CD14-positive monocyte (primary cell): ENCODE data around the gene KIAA1755. TPM values are rescaled to one million over a fixed set of nuclear protein-coding genes. Genes with fewer than 3 reads are reported as not detected.
"Not testable (repeated sequence)": the region's sequence is repeated elsewhere in the genome, so short reads cannot be mapped to it uniquely, and the experiment has no call there.

Experiments used
- DNase-seq, 3 donors: peaks; one replicate each; pipeline ENCODE4 v3.0.0-alpha.2; 2011 to 2022
- H2AFZ ChIP-seq: 2 replicates; pipeline ENCODE4 v1.6.0; 2012; ENCODE audit warnings: mild to moderate bottlenecking, low read depth, low read length, inconsistent platforms; ENCODE audit not compliant: insufficient read depth, poor library complexity, severe bottlenecking
- H3K27ac ChIP-seq, 2 donors: 1 replicate in 1 of 2; 2 replicates in 1 of 2; pipeline ENCODE4 v1.5.1; 2012 to 2013; ENCODE audit warnings: low read length in 2 of 2, control low read depth in 1 of 2, inconsistent platforms in 1 of 2, low read depth in 1 of 2, mild to moderate bottlenecking in 1 of 2
- H3K27me3 ChIP-seq, 2 donors: one replicate each; pipeline versions ENCODE4 v1.6.0 to v1.6.1; 2011 to 2013; ENCODE audit warnings: low read length in 2 of 2; ENCODE audit not compliant: control insufficient read depth in 2 of 2, insufficient read depth in 2 of 2
- H3K36me3 ChIP-seq, 2 donors: replicated peaks in 1 of 2; 1 replicate in 1 of 2; 2 replicates in 1 of 2; pipeline versions ENCODE4 v1.5.1 to v1.6.1; 2012 to 2013; ENCODE audit warnings: low read length in 2 of 2, control low read depth in 1 of 2, inconsistent platforms in 1 of 2, mild to moderate bottlenecking in 1 of 2; ENCODE audit not compliant: insufficient read depth in 2 of 2, control insufficient read depth in 1 of 2
- H3K4me1 ChIP-seq, 2 donors: 1 replicate in 1 of 2; 2 replicates in 1 of 2; pipeline versions ENCODE4 v1.5.1 to v1.6.1; 2012 to 2013; ENCODE audit warnings: low read length in 2 of 2, control low read depth in 1 of 2, inconsistent platforms in 1 of 2, mild to moderate bottlenecking in 1 of 2, moderate library complexity in 1 of 2; ENCODE audit not compliant: insufficient read depth in 2 of 2, control insufficient read depth in 1 of 2
- H3K4me2 ChIP-seq: replicated peaks from 2 replicates; pipeline ENCODE3; 2012; ENCODE audit warnings: low read length, moderate library complexity, mild to moderate bottlenecking; ENCODE audit not compliant: poor library complexity, severe bottlenecking; ENCODE audit errors: extremely low read depth
- H3K4me3 ChIP-seq, 3 experiments: fragments of 200-600 bp in 1 of 3; sonication (generic) in 1 of 3; replicated peaks in 1 of 3; 1 replicate in 2 of 3; 2 replicates in 1 of 3; pipeline ENCODE4 v1.5.1; 2011 to 2013; ENCODE audit warnings: low read length in 3 of 3, mild to moderate bottlenecking in 3 of 3, control low read depth in 2 of 3, low read depth in 2 of 3, inconsistent platforms in 1 of 3, moderate library complexity in 1 of 3
- H3K79me2 ChIP-seq: 2 replicates; pipeline ENCODE4 v1.6.0; 2012; ENCODE audit warnings: mild to moderate bottlenecking, control low read depth, inconsistent platforms, low read length, moderate library complexity; ENCODE audit not compliant: insufficient read depth
- H3K9ac ChIP-seq: 2 replicates; pipeline ENCODE4 v1.6.0; 2017; ENCODE audit warnings: low read length, mild to moderate bottlenecking; ENCODE audit not compliant: insufficient read depth, poor library complexity, severe bottlenecking
- H3K9me3 ChIP-seq, 2 donors: replicated peaks in 1 of 2; 1 replicate in 1 of 2; 2 replicates in 1 of 2; pipeline versions ENCODE4 v1.5.1 to v1.6.1; 2012 to 2013; ENCODE audit warnings: low read length in 2 of 2, control low read depth in 1 of 2; ENCODE audit not compliant: control insufficient read depth in 1 of 2, insufficient read depth in 1 of 2
- H4K20me1 ChIP-seq: 2 replicates; pipeline ENCODE4 v1.6.0; 2012; ENCODE audit warnings: mild to moderate bottlenecking, low read length, control low read depth, moderate library complexity; ENCODE audit not compliant: insufficient read depth
- H3K27ac Mint-ChIP-seq, 7 donors: one replicate each; pipeline ENCODE4 v1.8.0; 2020; ENCODE audit warnings: mild to moderate bottlenecking in 7 of 7, mixed read lengths in 7 of 7, moderate library complexity in 6 of 7, inconsistent platforms in 2 of 7
- H3K27me3 Mint-ChIP-seq, 3 donors: one replicate each; pipeline ENCODE4 v1.8.0; 2021 to 2022; ENCODE audit warnings: low read depth in 3 of 3, mild to moderate bottlenecking in 3 of 3, mixed read lengths in 3 of 3, moderate library complexity in 3 of 3, inconsistent platforms in 1 of 3
- H3K36me3 Mint-ChIP-seq, 2 donors: one replicate each; pipeline ENCODE4 v1.8.0; 2020; ENCODE audit warnings: mixed read lengths in 2 of 2, inconsistent platforms in 1 of 2, mild to moderate bottlenecking in 1 of 2
- H3K4me1 Mint-ChIP-seq: one replicate; pipeline ENCODE4 v1.8.0; 2020; ENCODE audit warnings: mild to moderate bottlenecking, mixed read lengths
- H3K4me3 Mint-ChIP-seq, 2 donors: one replicate each; pipeline ENCODE4 v1.8.0; 2020; ENCODE audit warnings: mild to moderate bottlenecking in 2 of 2, mixed read lengths in 2 of 2, moderate library complexity in 1 of 2
- H3K9me3 Mint-ChIP-seq, 7 donors: one replicate each; pipeline ENCODE4 v1.8.0; 2020 to 2022; ENCODE audit warnings: mixed read lengths in 7 of 7, mild to moderate bottlenecking in 6 of 7, moderate library complexity in 6 of 7, inconsistent platforms in 2 of 7
- WGBS: methylation state at CpG from one replicate; pipeline ENCODE4 v1.1.5; 2013; ENCODE audit warnings: missing lambda C conversion rate; ENCODE audit not compliant: insufficient coverage; 5-methylcytosine and 5-hydroxymethylcytosine counted together
- intact Hi-C, 2 donors: fragments of 100-400 bp; cut with micrococcal nuclease; formaldehyde crosslinking; loops; one replicate each; pipeline versions ENCODE4 v1.15.0 to v1.15.1; 2023
- polyA plus RNA-seq, 3 donors: library from polyadenylated mRNA; depleted of rRNA in 1 of 3; unstranded in 2 of 3; stranded (reverse) in 1 of 3; fragments of 300-500 nt in 2 of 3; fragments of >200 nt in 1 of 3; fragmentation: Illumina TruSeq in 2 of 3; gene quantifications; 1 replicate in 2 of 3; 2 replicates in 1 of 3; pipeline ENCODE4 v1.2.3, GENCODE V29; 2012 to 2021
- TF ChIP-seq, protein P1 (sequence below): fragments of 200-600 bp; IDR thresholded peaks from one replicate; pipeline ENCODE4 v1.8.0; 2022; ENCODE audit warnings: antibody characterized with exemption, mild to moderate bottlenecking

The KIAA1755 gene
- polyA plus RNA-seq, 3 donors, result not detected

- H3K27me3 Mint-ChIP-seq, result peaks cover 3 to 6% (median 6%) of the 10 kb centered on the region in 3 donors
- no peak overlapping the region for H3K27ac ChIP-seq
- intact Hi-C loops, result no loop called here
- TF ChIP-seq, protein P1, sequence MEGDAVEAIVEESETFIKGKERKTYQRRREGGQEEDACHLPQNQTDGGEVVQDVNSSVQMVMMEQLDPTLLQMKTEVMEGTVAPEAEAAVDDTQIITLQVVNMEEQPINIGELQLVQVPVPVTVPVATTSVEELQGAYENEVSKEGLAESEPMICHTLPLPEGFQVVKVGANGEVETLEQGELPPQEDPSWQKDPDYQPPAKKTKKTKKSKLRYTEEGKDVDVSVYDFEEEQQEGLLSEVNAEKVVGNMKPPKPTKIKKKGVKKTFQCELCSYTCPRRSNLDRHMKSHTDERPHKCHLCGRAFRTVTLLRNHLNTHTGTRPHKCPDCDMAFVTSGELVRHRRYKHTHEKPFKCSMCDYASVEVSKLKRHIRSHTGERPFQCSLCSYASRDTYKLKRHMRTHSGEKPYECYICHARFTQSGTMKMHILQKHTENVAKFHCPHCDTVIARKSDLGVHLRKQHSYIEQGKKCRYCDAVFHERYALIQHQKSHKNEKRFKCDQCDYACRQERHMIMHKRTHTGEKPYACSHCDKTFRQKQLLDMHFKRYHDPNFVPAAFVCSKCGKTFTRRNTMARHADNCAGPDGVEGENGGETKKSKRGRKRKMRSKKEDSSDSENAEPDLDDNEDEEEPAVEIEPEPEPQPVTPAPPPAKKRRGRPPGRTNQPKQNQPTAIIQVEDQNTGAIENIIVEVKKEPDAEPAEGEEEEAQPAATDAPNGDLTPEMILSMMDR, result no peak
- H3K79me2 ChIP-seq, result no peaks in the 10 kb centered on the region
- 96% methylated on average over 2 of the region's 2 CpGs for WGBS
- peaks cover 19 to 20% of the 10 kb centered on the region in 2 donors for H3K4me1 ChIP-seq
- no peak overlapping the region for H3K9ac ChIP-seq
- H3K36me3 Mint-ChIP-seq, result peaks cover 10% of the 10 kb centered on the region in 2 donors
- peaks cover 0 to 15% of the 10 kb centered on the region in 2 donors for H3K9me3 ChIP-seq
- no peak for DNase-seq
- no peaks in the 10 kb centered on the region for H3K36me3 ChIP-seq
- peaks cover 10 to 19% (median 12%) of the 10 kb centered on the region in 7 donors for H3K9me3 Mint-ChIP-seq
- H3K27ac Mint-ChIP-seq, result no peak overlapping the region
- H3K4me2 ChIP-seq, result no peak overlapping the region
- no peaks in the 10 kb centered on the region for H4K20me1 ChIP-seq
- no peak overlapping the region for H3K4me3 ChIP-seq
- no peak overlapping the region for H2AFZ ChIP-seq
- peaks cover 38% of the 10 kb centered on the region for H3K4me1 Mint-ChIP-seq
- no peaks in the 10 kb centered on the region for H3K27me3 ChIP-seq
- no peak overlapping the region for H3K4me3 Mint-ChIP-seq
Measured at GRCh38 chr20:38283236-38283635, 22.7 kb upstream of the KIAA1755 start.

- H2AFZ ChIP-seq, intact Hi-C loops, H3K9ac ChIP-seq, H3K4me1 ChIP-seq, H3K4me3 Mint-ChIP-seq, H3K4me3 ChIP-seq, DNase-seq, H3K79me2 ChIP-seq, H4K20me1 ChIP-seq, H3K27ac ChIP-seq, H3K36me3 ChIP-seq, H3K4me2 ChIP-seq, H3K27me3 Mint-ChIP-seq, H3K27ac Mint-ChIP-seq, H3K27me3 ChIP-seq, H3K36me3 Mint-ChIP-seq: not testable (repeated sequence)
- WGBS, result 93% methylated on average over 5 of the region's 6 CpGs
- peaks cover 0 to 15% of the 10 kb centered on the region in 2 donors for H3K9me3 ChIP-seq
- H3K9me3 Mint-ChIP-seq, result peaks cover 10 to 21% (median 12%) of the 10 kb centered on the region in 7 donors
- peaks cover 22% of the 10 kb centered on the region for H3K4me1 Mint-ChIP-seq
Measured at GRCh38 chr20:38281176-38281915, 20.8 kb upstream of the KIAA1755 start.
